Keratinocyte (primary cell): ENCODE data around the gene DMRTA2. TPM values are rescaled to one million over a fixed set of nuclear protein-coding genes. Genes with fewer than 3 reads are reported as not detected.

Experiments
- DNase-seq: peaks from one replicate; pipeline ENCODE4 v3.0.0-alpha.2; 2011; ENCODE audit warnings: low read depth, missing footprints, low spot score
- FAIRE-seq: peaks from 2 replicates; lab custom pipeline; 2011; peaks lifted over from hg19 to GRCh38; lab: Jason Lieb, UNC
- H2AFZ ChIP-seq: 2 replicates; pipeline ENCODE4 v1.6.0; 2012; ENCODE audit warnings: low read length, control low read depth, inconsistent platforms; ENCODE audit not compliant: control insufficient read depth
- H3K27ac ChIP-seq: 2 replicates; pipeline ENCODE4 v1.5.1; 2011; ENCODE audit warnings: low read length; ENCODE audit not compliant: control insufficient read depth, insufficient read depth
- H3K27me3 ChIP-seq: 3 replicates; pipeline ENCODE4 v1.6.0; 2011; ENCODE audit warnings: low read length; ENCODE audit not compliant: control insufficient read depth, insufficient read depth; ENCODE audit errors: extremely low read depth
- H3K36me3 ChIP-seq, 2 experiments: 2 replicates in 1 of 2; 3 replicates in 1 of 2; pipeline ENCODE4 v1.5.1; 2011; ENCODE audit warnings: low read length in 2 of 2, mild to moderate bottlenecking in 1 of 2; ENCODE audit not compliant: control insufficient read depth in 2 of 2, insufficient read depth in 2 of 2; ENCODE audit errors: extremely low read depth in 1 of 2
- H3K4me1 ChIP-seq: 3 replicates; pipeline ENCODE4 v1.5.1; 2011; ENCODE audit warnings: low read length; ENCODE audit not compliant: control insufficient read depth, insufficient read depth; ENCODE audit errors: extremely low read depth
- H3K4me2 ChIP-seq: 3 replicates; pipeline ENCODE4 v1.6.0; 2011; ENCODE audit warnings: low read depth, low read length; ENCODE audit not compliant: control insufficient read depth, insufficient read depth; ENCODE audit errors: extremely low read depth
- H3K4me3 ChIP-seq, 3 experiments: fragments of 200-600 bp in 1 of 3; sonication (generic) in 1 of 3; 2 replicates in 2 of 3; 3 replicates in 1 of 3; pipeline ENCODE4 v1.5.1; 2011 to 2016; ENCODE audit warnings: low read length in 3 of 3, mild to moderate bottlenecking in 3 of 3, control low read depth in 2 of 3, inconsistent platforms in 1 of 3, low read depth in 1 of 3, mixed read lengths in 1 of 3, mixed run types in 1 of 3, moderate library complexity in 1 of 3; ENCODE audit not compliant: control insufficient read depth in 2 of 3, insufficient read depth in 2 of 3; ENCODE audit errors: extremely low read depth in 1 of 3
- H3K79me2 ChIP-seq: 2 replicates; pipeline ENCODE4 v1.6.0; 2012; ENCODE audit warnings: low read length; ENCODE audit not compliant: control insufficient read depth, insufficient read depth
- H3K9ac ChIP-seq: 3 replicates; pipeline ENCODE4 v1.6.0; 2011; ENCODE audit warnings: low read length; ENCODE audit not compliant: control insufficient read depth, insufficient read depth; ENCODE audit errors: extremely low read depth
- H3K9me1 ChIP-seq: 3 replicates; pipeline ENCODE4 v1.6.0; 2011; ENCODE audit warnings: low read length; ENCODE audit not compliant: control insufficient read depth, insufficient read depth; ENCODE audit errors: extremely low read depth
- H3K9me3 ChIP-seq: 2 replicates; pipeline ENCODE4 v1.5.1; 2012; ENCODE audit warnings: low read depth, low read length; ENCODE audit not compliant: control insufficient read depth
- H4K20me1 ChIP-seq: 3 replicates; pipeline ENCODE4 v1.6.0; 2011; ENCODE audit warnings: low read length; ENCODE audit not compliant: control insufficient read depth, insufficient read depth; ENCODE audit errors: extremely low read depth
- EZH2 ChIP-seq: IDR thresholded peaks from one replicate; pipeline ENCODE4 v1.6.1; 2012; ENCODE audit warnings: inconsistent platforms, mild to moderate bottlenecking, low read length, moderate library complexity
- dilution Hi-C: fragments of 300-500 bp; cut with MboI; formaldehyde crosslinking; loops from one replicate; pipeline ENCODE4 v1.7.0; 2020; ENCODE audit warnings: low sequenced_read_pairs; ENCODE audit not compliant: extremely low pct_ligation_motif_present
- polyA plus RNA-seq, 5 experiments: library from polyadenylated mRNA; depleted of rRNA in 3 of 5; stranded (reverse) in 3 of 5; stranded (forward) in 1 of 5; unstranded in 1 of 5; fragments of >200 nt; gene quantifications; 1 replicate in 1 of 5; 2 replicates in 3 of 5; 3 replicates in 1 of 5; pipeline versions ENCODE4 v1.2.1 to v1.2.3, GENCODE V29; 2011 to 2012; ENCODE audit warnings: missing spikeins in 2 of 5, low read depth in 1 of 5, low replicate concordance in 1 of 5
- TF ChIP-seq, protein P1 (sequence below), 3 experiments: IDR thresholded peaks in 1 of 3; conservative IDR thresholded peaks in 1 of 3; optimal IDR thresholded peaks in 1 of 3; 2 replicates in 2 of 3; 3 replicates in 1 of 3; pipeline versions ENCODE3 to v1.5.1; 2011; ENCODE audit warnings: low read length in 3 of 3, mild to moderate bottlenecking in 3 of 3, moderate library complexity in 2 of 3, control low read depth in 1 of 3, inconsistent platforms in 1 of 3; ENCODE audit not compliant: insufficient read depth in 2 of 3; ENCODE audit errors: extremely low read depth in 1 of 3

The DMRTA2 gene
- polyA plus RNA-seq, 1 donor (not counting 4 experiments of a cell fraction or from before 2014, with no cell fraction given): 0.01 TPM

GRCh38 chr1:50417507-50417906, 5.7 kb downstream of the DMRTA2 start:
- H3K36me3 ChIP-seq: no peaks in the 10 kb centered on the region
- no peak overlapping the region for H3K4me2 ChIP-seq
- peaks cover 5% of the 10 kb centered on the region for H4K20me1 ChIP-seq
- no peak for DNase-seq
- H3K9me1 ChIP-seq: no peaks in the 10 kb centered on the region
- no peak overlapping the region for H3K27ac ChIP-seq
- no peak overlapping the region for H3K4me3 ChIP-seq
- no peak overlapping the region for H2AFZ ChIP-seq
- TF ChIP-seq, protein P1, sequence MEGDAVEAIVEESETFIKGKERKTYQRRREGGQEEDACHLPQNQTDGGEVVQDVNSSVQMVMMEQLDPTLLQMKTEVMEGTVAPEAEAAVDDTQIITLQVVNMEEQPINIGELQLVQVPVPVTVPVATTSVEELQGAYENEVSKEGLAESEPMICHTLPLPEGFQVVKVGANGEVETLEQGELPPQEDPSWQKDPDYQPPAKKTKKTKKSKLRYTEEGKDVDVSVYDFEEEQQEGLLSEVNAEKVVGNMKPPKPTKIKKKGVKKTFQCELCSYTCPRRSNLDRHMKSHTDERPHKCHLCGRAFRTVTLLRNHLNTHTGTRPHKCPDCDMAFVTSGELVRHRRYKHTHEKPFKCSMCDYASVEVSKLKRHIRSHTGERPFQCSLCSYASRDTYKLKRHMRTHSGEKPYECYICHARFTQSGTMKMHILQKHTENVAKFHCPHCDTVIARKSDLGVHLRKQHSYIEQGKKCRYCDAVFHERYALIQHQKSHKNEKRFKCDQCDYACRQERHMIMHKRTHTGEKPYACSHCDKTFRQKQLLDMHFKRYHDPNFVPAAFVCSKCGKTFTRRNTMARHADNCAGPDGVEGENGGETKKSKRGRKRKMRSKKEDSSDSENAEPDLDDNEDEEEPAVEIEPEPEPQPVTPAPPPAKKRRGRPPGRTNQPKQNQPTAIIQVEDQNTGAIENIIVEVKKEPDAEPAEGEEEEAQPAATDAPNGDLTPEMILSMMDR (optimal IDR thresholded peaks at IDR 0.05 in 1 of 3, IDR thresholded peaks at IDR 0.05 in 1 of 3, conservative IDR thresholded peaks at IDR 0.05 in 1 of 3; ENCODE audit: extremely low read depth in 1 of 3, insufficient read depth in 2 of 3, low read length in 3 of 3): no peak
- TF ChIP-seq EZH2: peak; percentile 16
- H3K79me2 ChIP-seq: no peaks in the 10 kb centered on the region
- no peaks in the 10 kb centered on the region for H3K9me3 ChIP-seq
- H3K9ac ChIP-seq: no peak overlapping the region
- H3K4me1 ChIP-seq: no peaks in the 10 kb centered on the region
- H3K27me3 ChIP-seq: peaks cover 98% of the 10 kb centered on the region
- no peak for FAIRE-seq
- dilution Hi-C loops: no loop called here

GRCh38 chr1:50416553-50417453, 6.4 kb downstream of the DMRTA2 start:
- peak overlapping the region; percentile 22 for H3K4me2 ChIP-seq
- FAIRE-seq: no peak
- no peaks in the 10 kb centered on the region for H3K9me1 ChIP-seq
- dilution Hi-C loops: no loop called here
- TF ChIP-seq EZH2: peak; percentile 46
- TF ChIP-seq, protein P1 (optimal IDR thresholded peaks at IDR 0.05 in 1 of 3, IDR thresholded peaks at IDR 0.05 in 1 of 3, conservative IDR thresholded peaks at IDR 0.05 in 1 of 3; ENCODE audit: extremely low read depth in 1 of 3, insufficient read depth in 2 of 3, low read length in 3 of 3): no peak
- no peak overlapping the region for H3K27ac ChIP-seq
- no peak for DNase-seq
- H3K79me2 ChIP-seq: no peaks in the 10 kb centered on the region
- H3K4me3 ChIP-seq: no peak overlapping the region
- H4K20me1 ChIP-seq: peaks cover 5% of the 10 kb centered on the region
- no peaks in the 10 kb centered on the region for H3K4me1 ChIP-seq
- no peaks in the 10 kb centered on the region for H3K36me3 ChIP-seq
- H3K27me3 ChIP-seq: peaks cover 92% of the 10 kb centered on the region
- no peak overlapping the region for H2AFZ ChIP-seq
- H3K9me3 ChIP-seq: no peaks in the 10 kb centered on the region
- no peak overlapping the region for H3K9ac ChIP-seq
